GM23338 (cell line): Measurements from ENCODE around the gene FXYD7. TPM values are rescaled to one million over a fixed set of nuclear protein-coding genes. Genes with fewer than 3 reads are reported as not detected.

Experiments used
- ATAC-seq: fragments of 200-7000 bp; cut with Tn5 transposase; 3 replicates; pipeline ENCODE4 v1.9.1; 2020
- DNase-seq: peaks from one replicate; pipeline ENCODE4 v3.0.0-alpha.2; 2015; ENCODE audit warnings: low spot score
- H2AFZ ChIP-seq: fragments of 200-600 bp; sonication (generic); 2 replicates; pipeline ENCODE4 v1.8.0; 2016; ENCODE audit warnings: antibody characterized with exemption, mild to moderate bottlenecking, moderate library complexity
- H3F3A ChIP-seq: fragments of 200-600 bp; sonication (generic); replicated peaks from 2 replicates; pipeline ENCODE4 v1.8.0; 2017; ENCODE audit warnings: antibody characterized with exemption, mixed run types, low read depth
- H3K27ac ChIP-seq: fragments of 200-600 bp; sonication (generic); 2 replicates; pipeline ENCODE4 v1.6.1; 2016; ENCODE audit warnings: low read depth
- H3K27me3 ChIP-seq: fragments of 200-600 bp; sonication (generic); 2 replicates; pipeline ENCODE4 v1.8.0; 2016; ENCODE audit warnings: mild to moderate bottlenecking, mixed run types, moderate library complexity; ENCODE audit not compliant: insufficient read depth
- H3K36me3 ChIP-seq: fragments of 200-600 bp; sonication (generic); 2 replicates; pipeline ENCODE4 v1.8.0; 2016; ENCODE audit warnings: mild to moderate bottlenecking; ENCODE audit not compliant: insufficient read depth
- H3K4me1 ChIP-seq: fragments of 200-600 bp; sonication (generic); 2 replicates; pipeline ENCODE4 v1.8.0; 2016; ENCODE audit warnings: mild to moderate bottlenecking, moderate library complexity; ENCODE audit not compliant: insufficient read depth
- H3K4me2 ChIP-seq: fragments of 200-600 bp; sonication (generic); 2 replicates; pipeline ENCODE4 v1.7.1; 2017; ENCODE audit warnings: mixed run types
- H3K4me3 ChIP-seq: fragments of 200-600 bp; sonication (generic); 2 replicates; pipeline ENCODE4 v1.6.1; 2016; ENCODE audit warnings: mixed run types
- H3K79me2 ChIP-seq: fragments of 200-600 bp; sonication (generic); replicated peaks from 2 replicates; pipeline ENCODE4 v1.8.0; 2017; ENCODE audit warnings: mild to moderate bottlenecking; ENCODE audit not compliant: insufficient read depth
- H3K9me2 ChIP-seq: fragments of 200-600 bp; sonication (generic); 2 replicates; pipeline ENCODE4 v1.8.0; 2017; ENCODE audit not compliant: insufficient read depth
- H4K20me1 ChIP-seq: fragments of 200-600 bp; sonication (generic); replicated peaks from 2 replicates; pipeline ENCODE4 v1.8.0; 2017; ENCODE audit warnings: mild to moderate bottlenecking; ENCODE audit not compliant: insufficient read depth
- H3K27ac Mint-ChIP-seq: 2 replicates; pipeline ENCODE4 v1.8.0; 2020; ENCODE audit warnings: inconsistent platforms, mild to moderate bottlenecking, moderate library complexity, mixed read lengths
- H3K27me3 Mint-ChIP-seq: 3 replicates; pipeline ENCODE4 v1.8.0; 2022; ENCODE audit warnings: low read depth, mild to moderate bottlenecking, moderate library complexity, mixed read lengths, inconsistent platforms; ENCODE audit not compliant: insufficient read depth, poor library complexity
- H3K36me3 Mint-ChIP-seq: 3 replicates; pipeline ENCODE4 v1.8.0; 2021; ENCODE audit warnings: low read depth, mild to moderate bottlenecking, inconsistent platforms, moderate library complexity, mixed read lengths
- H3K4me1 Mint-ChIP-seq: 3 replicates; pipeline ENCODE4 v1.8.0; 2020; ENCODE audit warnings: mild to moderate bottlenecking, inconsistent platforms, mixed read lengths
- H3K4me3 Mint-ChIP-seq: 3 replicates; pipeline ENCODE4 v1.8.0; 2021; ENCODE audit warnings: moderate library complexity, mild to moderate bottlenecking, inconsistent platforms, mixed read lengths
- H3K9me3 Mint-ChIP-seq: 3 replicates; pipeline ENCODE4 v1.8.0; 2020; ENCODE audit warnings: moderate library complexity, mild to moderate bottlenecking, inconsistent platforms, mixed read lengths
- CREB1 ChIP-seq: fragments of 250-450 bp; sonication (Bioruptor Pico); IDR thresholded peaks from 2 replicates; pipeline ENCODE4 v1.5.0; 2020; ENCODE audit warnings: low read depth, mild to moderate bottlenecking, moderate library complexity
- ETS1 ChIP-seq: IDR thresholded peaks from 2 replicates; pipeline ENCODE4 v1.6.1; 2016; ENCODE audit warnings: antibody characterized with exemption
- EZH2 ChIP-seq: fragments of 200-600 bp; sonication (generic); IDR thresholded peaks from one replicate; pipeline ENCODE4 v1.8.0; 2017; ENCODE audit warnings: antibody characterized with exemption, mild to moderate bottlenecking, low read depth; ENCODE audit not compliant: unreplicated experiment
- JUNB ChIP-seq: IDR thresholded peaks from one replicate; pipeline ENCODE4 v1.6.1; 2016; ENCODE audit warnings: antibody characterized with exemption; ENCODE audit not compliant: unreplicated experiment
- NANOG ChIP-seq: IDR thresholded peaks from 2 replicates; pipeline ENCODE4 v1.6.1; 2016; ENCODE audit warnings: antibody characterized with exemption, borderline replicate concordance
- POLR2AphosphoS5 ChIP-seq: IDR thresholded peaks from 2 replicates; pipeline ENCODE4 v1.6.1; 2016; ENCODE audit warnings: antibody characterized with exemption, low read depth
- REST ChIP-seq: IDR thresholded peaks from one replicate; pipeline ENCODE4 v1.6.1; 2018; ENCODE audit warnings: antibody characterized with exemption; ENCODE audit not compliant: unreplicated experiment
- STAT1 ChIP-seq: IDR thresholded peaks from one replicate; pipeline ENCODE4 v1.6.1; 2016; ENCODE audit warnings: antibody characterized with exemption; ENCODE audit not compliant: unreplicated experiment
- ZNF114 ChIP-seq: fragments of 250-450 bp; sonication (Bioruptor Pico); IDR thresholded peaks from 2 replicates; pipeline ENCODE4 v1.5.0; 2020; ENCODE audit warnings: mild to moderate bottlenecking, moderate library complexity
- ZNF331 ChIP-seq: fragments of 250-450 bp; sonication (Bioruptor Pico); IDR thresholded peaks from 2 replicates; pipeline ENCODE4 v1.5.0; 2020; ENCODE audit warnings: low read depth, mild to moderate bottlenecking, moderate library complexity
- polyA plus RNA-seq: library from polyadenylated mRNA; unstranded; fragments of >200 nt; fragmentation: Nextera tagmentation; extraction: Ambion mirVana; gene quantifications from 2 replicates; pipeline ENCODE4 v1.2.1, GENCODE V29; 2016
- total RNA-seq: library from RNA; depleted of rRNA; stranded (reverse); fragments of >200 nt; shearing (Covaris generic); gene quantifications from 2 replicates; pipeline ENCODE4 v1.2.3, GENCODE V29; 2014
- TF ChIP-seq, protein P1 (sequence below), 2 experiments: fragments of 200-600 bp in 1 of 2; sonication (generic) in 1 of 2; conservative IDR thresholded peaks; 2 replicates each; pipeline versions ENCODE4 v1.5.1 to v1.6.1; 2016 to 2017; ENCODE audit warnings: antibody characterized with exemption in 2 of 2, low read depth in 2 of 2, mild to moderate bottlenecking in 2 of 2, moderate library complexity in 1 of 2

FXYD7 gene
- total and polyA plus RNA-seq, 2 experiments from 2014 or later = 9.6 to 44.0 TPM

DNA sequence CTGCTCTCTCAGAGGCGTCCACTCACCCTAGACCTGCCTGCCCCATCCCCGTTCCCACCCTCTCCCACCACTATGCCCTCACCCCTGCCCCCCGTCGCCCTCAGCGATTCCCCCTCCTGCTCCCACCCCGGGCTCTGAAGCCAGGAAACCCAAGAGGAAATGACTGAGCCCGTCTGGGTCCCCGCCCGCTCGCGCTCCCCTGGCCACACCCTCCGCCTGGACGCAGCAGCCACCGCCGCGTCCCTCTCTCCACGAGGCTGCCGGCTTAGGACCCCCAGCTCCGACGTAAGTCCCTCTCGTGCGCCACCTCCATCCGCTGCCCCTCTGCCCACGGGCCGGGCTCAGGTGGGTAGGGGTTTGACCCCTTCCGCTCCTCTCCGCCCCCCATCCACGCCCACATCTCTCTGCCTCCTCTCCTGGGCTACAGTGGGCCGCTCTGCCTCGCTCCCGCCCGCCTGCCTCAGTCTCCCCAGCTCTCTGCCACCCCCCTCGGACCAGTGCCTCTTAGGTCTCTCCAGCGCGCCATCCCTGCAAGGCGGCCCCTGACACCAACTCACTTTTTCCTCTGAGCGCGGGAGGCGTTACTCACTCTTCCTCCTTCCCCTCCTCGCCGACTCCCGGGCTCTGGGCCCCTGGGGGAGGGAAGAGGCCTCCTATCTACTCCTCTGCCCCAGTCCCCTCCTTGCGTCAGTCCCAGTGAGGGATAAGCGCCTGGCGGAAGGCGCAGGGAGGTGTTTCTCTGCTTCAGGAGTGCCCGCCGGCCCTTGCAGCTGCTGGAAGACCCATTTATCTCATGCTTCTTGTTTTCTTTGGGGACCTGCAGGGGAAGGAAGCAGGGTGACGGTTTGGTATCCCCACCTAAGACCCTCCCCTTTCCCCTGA is 11.7 kb downstream of the FXYD7 start, which contains the start of gene FXYD5:
Gene FXYD5 (plus strand): TSS at position 211 of the 882 bp plus-strand sequence. CDS start 816 bp downstream, outside the sequence.
- peaks cover 12% of the 10 kb centered on the region; the same call in 1 of the 2 replicates for H4K20me1 ChIP-seq
- H3K27me3 ChIP-seq = no peaks in the 10 kb centered on the region
- DNase-seq (peak; percentile 86), ATAC-seq (peak; percentile 64)
- peaks cover 41% of the 10 kb centered on the region for H3K36me3 Mint-ChIP-seq
- H3K4me1 ChIP-seq = peaks cover 26% of the 10 kb centered on the region
- H3K27me3 Mint-ChIP-seq = peaks cover 14% of the 10 kb centered on the region
- H3K9me3 Mint-ChIP-seq = no peaks in the 10 kb centered on the region
- peak within 1 kb of the TSS; percentile 90 for H3K4me3 ChIP-seq
- peaks cover 16% of the 10 kb centered on the region for H3K79me2 ChIP-seq
- H3K4me2 ChIP-seq = peak within 1 kb of the TSS; percentile 84
- peaks cover 43% of the 10 kb centered on the region for H3K4me1 Mint-ChIP-seq
- no peaks in the 10 kb centered on the region for H3K9me2 ChIP-seq
- peak within 1 kb of the TSS; percentile 90 for H2AFZ ChIP-seq
- peak within 1 kb of the TSS; percentile 84 for H3K27ac Mint-ChIP-seq
- TF ChIP-seq POLR2AphosphoS5 (peak; percentile 72), NANOG (no peak)
- H3K27ac ChIP-seq = peak within 1 kb of the TSS; percentile 91; the same call in 1 of the 2 replicates
- H3K4me3 Mint-ChIP-seq = peak within 1 kb of the TSS; percentile 90
- peaks cover 17% of the 10 kb centered on the region; the same call in 1 of the 2 replicates for H3F3A ChIP-seq
- peaks cover 21% of the 10 kb centered on the region for H3K36me3 ChIP-seq

- H3K4me2 ChIP-seq = peak overlapping the region; percentile 84
- no peaks in the 10 kb centered on the region for H3K27me3 ChIP-seq
- H3K27ac Mint-ChIP-seq = no peak overlapping the region
- peak overlapping the region; percentile 90 for H3K4me3 Mint-ChIP-seq
- H3F3A ChIP-seq = peaks cover 17% of the 10 kb centered on the region; the same call in 1 of the 2 replicates
- peak overlapping the region; percentile 90 for H3K4me3 ChIP-seq
- H3K79me2 ChIP-seq = peaks cover 16% of the 10 kb centered on the region
- peaks cover 12% of the 10 kb centered on the region; the same call in 1 of the 2 replicates for H4K20me1 ChIP-seq
- H3K27me3 Mint-ChIP-seq = peaks cover 14% of the 10 kb centered on the region
- H3K9me2 ChIP-seq = no peaks in the 10 kb centered on the region
- no peak overlapping the region for H3K27ac ChIP-seq
- no peak overlapping the region for H2AFZ ChIP-seq
- peaks cover 43% of the 10 kb centered on the region for H3K36me3 Mint-ChIP-seq
- H3K36me3 ChIP-seq = peaks cover 26% of the 10 kb centered on the region
- no peak for DNase-seq
- H3K4me1 Mint-ChIP-seq = peaks cover 40% of the 10 kb centered on the region
- H3K9me3 Mint-ChIP-seq = no peaks in the 10 kb centered on the region
- H3K4me1 ChIP-seq = peaks cover 26% of the 10 kb centered on the region
- ATAC-seq = no peak; the same call in 2 of the 3 replicates
- TF ChIP-seq JUNB (no peak), STAT1 (no peak), ZNF331 (CRISPR knock-in tag) (no peak), EZH2 (no peak), ZNF114 (CRISPR knock-in tag) (no peak), CREB1 (no peak), POLR2AphosphoS5 (no peak), NANOG (no peak), ETS1 (no peak), REST (no peak)
- TF ChIP-seq, protein P1, sequence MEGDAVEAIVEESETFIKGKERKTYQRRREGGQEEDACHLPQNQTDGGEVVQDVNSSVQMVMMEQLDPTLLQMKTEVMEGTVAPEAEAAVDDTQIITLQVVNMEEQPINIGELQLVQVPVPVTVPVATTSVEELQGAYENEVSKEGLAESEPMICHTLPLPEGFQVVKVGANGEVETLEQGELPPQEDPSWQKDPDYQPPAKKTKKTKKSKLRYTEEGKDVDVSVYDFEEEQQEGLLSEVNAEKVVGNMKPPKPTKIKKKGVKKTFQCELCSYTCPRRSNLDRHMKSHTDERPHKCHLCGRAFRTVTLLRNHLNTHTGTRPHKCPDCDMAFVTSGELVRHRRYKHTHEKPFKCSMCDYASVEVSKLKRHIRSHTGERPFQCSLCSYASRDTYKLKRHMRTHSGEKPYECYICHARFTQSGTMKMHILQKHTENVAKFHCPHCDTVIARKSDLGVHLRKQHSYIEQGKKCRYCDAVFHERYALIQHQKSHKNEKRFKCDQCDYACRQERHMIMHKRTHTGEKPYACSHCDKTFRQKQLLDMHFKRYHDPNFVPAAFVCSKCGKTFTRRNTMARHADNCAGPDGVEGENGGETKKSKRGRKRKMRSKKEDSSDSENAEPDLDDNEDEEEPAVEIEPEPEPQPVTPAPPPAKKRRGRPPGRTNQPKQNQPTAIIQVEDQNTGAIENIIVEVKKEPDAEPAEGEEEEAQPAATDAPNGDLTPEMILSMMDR (conservative IDR thresholded peaks at IDR 0.05; ENCODE audit: low read depth in 2 of 2) = no peak
Measured at GRCh38 chr19:35155441-35155840, 12.4 kb downstream of the FXYD7 start.
